Sciatic nerve (tissue), 2 donors: ENCODE results near the gene SAMD10. TPM values are rescaled to one million over a fixed set of nuclear protein-coding genes. Genes with fewer than 3 reads are reported as not detected.
A peak's percentile ranks its signal among the peaks of the same experiment; 100 is the strongest.

ENCODE experiments used
- ATAC-seq: fragments of 200-7000 bp; cut with Tn5 transposase; one replicate; pipeline ENCODE4 v1.9.1; 2020; ENCODE audit warnings: mild to moderate bottlenecking, moderate library complexity
- DNase-seq: peaks from one replicate; pipeline ENCODE4 v3.0.0-alpha.2; 2020; ENCODE audit warnings: low spot score
- intact Hi-C: fragments of 100-400 bp; cut with DNase I; formaldehyde crosslinking; loops from one replicate; pipeline ENCODE4 v1.14.2; 2022
- total RNA-seq: library from RNA; stranded (reverse); fragmentation: NEBNext Ultra II Directional; extraction: Animal tissue kit (Norgen Biotek cat#: 25700); gene quantifications from one replicate; pipeline ENCODE4 v1.2.1, GENCODE V29; 2021
- donor health status: DM: no; HTN: no; CAD: no.
- donor health status: DM: no; HTN: no; CAD: no.

SAMD10 gene
- total RNA-seq, 1 donor from 2014 or later = 2.9 TPM

DNA sequence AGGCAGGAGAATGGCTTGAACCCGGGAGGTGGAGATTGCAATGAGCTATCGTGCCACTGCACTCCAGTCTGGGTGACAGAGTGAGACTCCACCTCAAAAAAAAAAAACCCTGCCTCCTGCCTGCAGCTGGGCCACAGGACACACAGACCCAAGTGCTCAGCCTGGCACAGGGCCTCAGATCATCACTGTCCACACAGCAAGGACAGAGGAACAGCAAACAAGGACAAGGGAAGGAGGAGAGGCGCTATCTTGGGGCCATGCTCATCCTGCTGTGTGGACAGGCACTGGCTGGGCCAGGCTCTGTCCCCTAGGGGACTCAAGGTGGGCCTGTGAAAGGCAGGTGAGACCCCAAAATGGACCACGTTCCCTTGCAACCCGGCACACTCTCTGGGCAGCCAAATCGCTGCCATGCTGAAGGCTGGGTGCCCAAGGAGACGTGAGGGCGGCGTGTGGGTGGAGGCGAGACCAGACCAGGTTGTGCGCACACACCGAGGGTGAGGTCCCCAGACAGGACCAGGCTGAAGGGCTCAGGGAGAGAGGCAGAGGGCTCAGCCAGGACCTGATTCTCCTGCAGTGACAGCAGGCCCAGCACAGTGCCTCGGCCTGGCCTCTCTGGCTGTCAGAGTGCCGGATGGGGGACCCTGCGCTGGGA lies 32.3 kb downstream of the SAMD10 start:
- intact Hi-C loops = no loop called here
- DNase-seq (no peak), ATAC-seq (no peak)

- ATAC-seq (no peak), DNase-seq (no peak)
- intact Hi-C loops = no loop called here
Measured at GRCh38 chr20:63945921-63946920, 33.2 kb downstream of the SAMD10 start.

DNA sequence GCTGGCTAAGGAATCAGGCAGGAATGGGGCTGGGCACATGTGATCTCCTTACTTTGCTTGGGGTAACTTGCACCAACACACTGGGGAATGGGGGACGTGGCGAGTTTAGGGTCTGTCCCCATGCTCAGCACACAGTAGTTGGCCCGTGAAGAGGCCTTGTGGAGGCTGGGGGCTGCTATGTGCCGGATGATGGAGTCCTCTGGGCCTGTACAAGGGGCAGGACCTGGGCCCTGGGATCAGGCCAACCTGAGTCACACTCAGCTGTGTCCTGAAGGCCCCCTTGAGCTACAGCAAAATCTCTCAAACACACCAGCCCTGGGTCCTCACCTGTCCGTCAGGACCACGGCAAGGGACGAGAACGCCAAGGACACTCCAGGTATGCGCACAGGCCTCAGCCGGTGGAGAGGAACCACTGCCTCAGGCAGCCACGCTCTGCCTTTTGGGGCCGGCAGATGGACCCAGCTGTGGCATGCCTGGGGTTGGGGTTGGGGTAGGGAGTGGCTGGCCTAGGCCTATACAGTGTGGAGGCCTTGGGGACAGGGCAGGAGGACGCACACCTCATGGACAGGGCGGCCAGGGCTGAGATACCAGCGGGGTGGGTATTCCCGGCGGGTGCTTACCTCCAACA lies 34.3 kb downstream of the SAMD10 start:
- ATAC-seq = no peak
- no peak for DNase-seq
- intact Hi-C loops = no loop called here

DNA sequence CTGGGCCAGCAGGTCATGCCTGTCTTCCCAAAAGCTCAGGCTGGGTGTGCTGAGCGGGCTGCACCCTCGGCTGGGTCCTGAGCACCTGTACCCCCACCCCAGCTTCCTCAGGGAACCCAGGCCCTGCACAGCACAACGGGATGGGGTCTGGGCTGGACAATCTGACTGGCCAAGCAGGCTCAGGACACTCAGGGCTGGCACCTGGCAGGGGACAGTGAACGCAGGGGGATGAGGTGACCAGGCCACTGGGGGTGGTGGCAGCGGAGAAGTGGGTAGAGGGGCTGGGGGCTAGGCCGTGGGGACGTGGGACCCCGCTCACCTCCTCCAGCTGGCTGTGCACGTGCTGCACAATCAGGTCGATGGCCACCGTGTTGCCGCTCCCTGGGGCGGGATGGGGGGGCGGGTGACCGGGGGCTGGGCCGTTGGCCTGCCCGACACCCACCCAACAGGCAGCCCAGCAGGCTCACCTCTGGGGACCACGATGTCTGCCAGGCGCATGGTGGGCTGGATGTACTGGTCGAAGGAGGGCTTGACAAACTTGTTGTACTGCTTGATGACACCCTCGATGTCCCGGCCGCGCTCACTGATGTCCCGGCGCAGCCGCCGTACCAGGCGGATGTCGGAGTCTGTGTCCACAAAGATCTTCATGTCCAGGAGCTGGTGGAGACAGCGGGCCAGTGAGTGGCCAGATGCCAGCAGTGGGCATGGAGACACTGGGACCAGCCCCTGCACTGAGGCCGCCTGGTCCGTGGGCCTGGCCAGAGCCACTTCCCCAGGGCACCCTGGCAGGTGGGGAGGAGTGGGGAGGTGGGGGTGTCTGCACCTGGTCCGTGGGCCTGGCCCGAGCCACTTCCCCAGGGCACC lies 35.1 kb downstream of the SAMD10 start:
- peak; percentile 61 for DNase-seq
- ATAC-seq = no peak
- intact Hi-C loops = no loop called here

- ATAC-seq = no peak
- DNase-seq = no peak
- intact Hi-C loops = no loop called here
Measured at GRCh38 chr20:63943808-63944077, 35.7 kb downstream of the SAMD10 start.

- ATAC-seq = no peak
- no peak for DNase-seq
- intact Hi-C loops = no loop called here
Measured at GRCh38 chr20:63942969-63943807, 36.3 kb downstream of the SAMD10 start.

DNA sequence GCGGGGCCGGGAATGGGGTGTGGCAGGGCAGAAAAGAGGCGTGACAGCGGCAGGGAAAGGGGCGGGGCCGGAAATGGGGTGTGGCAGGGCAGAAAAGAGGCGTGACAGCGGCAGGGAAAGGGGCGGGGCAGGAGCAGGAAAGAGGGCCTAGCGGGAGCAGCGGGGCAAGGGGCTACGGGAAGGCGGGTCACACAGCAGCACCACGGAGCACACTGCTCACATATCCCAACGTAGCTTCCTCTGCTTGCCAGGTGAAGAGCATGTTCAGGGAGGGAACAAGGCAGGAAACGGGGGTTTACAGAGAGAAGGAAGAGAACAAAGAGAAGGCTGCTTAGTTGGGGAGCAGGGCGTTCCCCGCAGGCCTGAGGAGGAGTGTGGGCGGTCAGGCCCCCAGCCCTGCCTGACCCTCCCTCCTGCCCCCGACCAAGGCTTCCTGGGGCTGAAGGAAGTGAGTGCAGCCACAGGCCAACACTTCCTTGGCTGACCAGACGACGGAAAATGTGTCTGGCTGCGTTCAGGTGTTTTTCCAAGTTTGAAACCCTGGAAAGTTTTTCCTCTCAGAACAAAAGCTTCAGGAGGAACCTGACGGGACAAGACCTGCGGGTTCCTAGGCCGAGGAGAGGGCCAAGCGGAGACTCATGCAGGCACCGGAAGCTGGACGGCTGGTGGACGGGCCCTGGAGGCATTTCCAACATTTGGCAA lies 37.0 kb downstream of the SAMD10 start:
- intact Hi-C loops = no loop called here
- no peak for ATAC-seq
- DNase-seq = no peak

DNA sequence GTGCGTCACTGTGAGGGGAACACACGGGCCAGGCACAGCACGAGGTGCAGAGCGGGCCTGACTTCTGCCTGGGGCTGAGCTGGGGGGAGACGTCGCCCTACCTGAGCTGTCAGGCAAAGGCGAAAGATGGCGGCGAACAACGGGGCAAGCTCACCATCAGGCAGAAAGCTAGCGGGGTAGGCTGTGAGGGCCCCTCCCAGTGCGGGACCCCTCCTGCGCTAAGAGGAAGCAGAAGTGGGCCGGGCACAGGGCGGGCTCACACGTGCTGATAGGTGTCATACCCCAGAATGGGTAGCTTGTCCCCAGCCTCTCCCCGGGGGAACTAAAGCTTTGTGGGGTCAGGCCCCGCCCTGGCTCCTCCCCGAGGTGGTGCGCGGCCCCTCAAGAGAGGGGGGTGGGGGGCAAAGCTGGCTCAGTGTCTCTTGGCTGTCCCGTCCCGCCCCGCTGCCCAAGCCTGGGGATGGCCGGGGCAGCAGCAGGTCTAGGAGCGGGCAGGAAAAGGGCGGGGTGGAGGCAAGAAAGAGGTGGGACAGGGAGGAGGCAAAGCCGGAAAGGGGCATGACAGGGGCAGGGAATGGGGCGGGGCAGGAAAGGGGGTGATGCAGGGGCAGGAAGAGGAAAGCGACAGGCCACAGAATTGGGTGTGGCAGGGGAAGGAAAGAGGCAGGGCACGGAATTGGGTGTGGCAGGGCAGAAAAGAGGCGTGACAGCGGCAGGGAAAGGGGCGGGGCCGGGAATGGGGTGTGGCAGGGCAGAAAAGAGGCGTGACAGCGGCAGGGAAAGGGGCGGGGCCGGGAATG lies 38.0 kb downstream of the SAMD10 start:
- intact Hi-C loops = no loop called here
- DNase-seq (peak; percentile 74), ATAC-seq (no peak)

DNA sequence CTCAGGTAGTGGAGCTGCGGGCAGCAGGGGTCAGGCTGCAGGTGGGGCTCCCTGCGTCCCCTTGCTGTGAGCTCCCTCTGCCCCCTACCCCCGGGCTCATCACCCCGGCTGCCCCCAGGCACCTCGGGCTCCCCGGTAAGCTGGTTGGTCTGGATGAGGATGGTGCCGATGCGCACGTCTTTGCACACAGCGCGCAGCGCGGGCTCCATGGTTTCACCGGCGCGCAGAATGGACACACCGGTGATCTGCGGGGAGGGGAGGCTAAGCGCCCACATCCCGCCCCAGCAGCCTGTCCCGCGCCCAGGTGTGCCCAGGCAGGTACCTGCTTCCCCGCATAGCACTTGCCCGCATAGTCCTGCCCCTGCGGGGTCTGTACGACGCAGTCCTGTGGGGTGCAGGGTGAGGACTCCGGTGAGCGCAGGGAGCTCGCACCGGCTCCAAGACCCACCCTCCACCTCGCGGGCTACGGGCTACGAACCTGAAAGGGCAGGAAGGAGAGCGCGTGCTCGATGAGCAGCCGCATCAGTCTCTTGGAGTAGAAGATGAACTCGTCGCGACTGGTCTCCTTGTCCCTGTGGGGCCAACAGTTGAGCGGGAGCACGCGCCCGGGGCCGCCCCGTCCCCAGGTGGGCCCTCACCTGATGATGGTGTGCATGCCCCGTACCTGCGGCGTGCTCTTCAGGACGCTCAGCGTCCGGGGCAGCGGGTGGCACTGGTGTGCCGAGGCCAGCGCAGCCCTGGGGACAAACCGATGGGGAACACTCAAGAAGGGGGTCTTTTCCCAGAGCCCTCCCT lies 38.8 kb downstream of the SAMD10 start:
- intact Hi-C loops = no loop called here
- no peak for ATAC-seq
- DNase-seq = no peak

GRCh38 chr20:63940071-63940471 lies 39.4 kb downstream of the SAMD10 start:
- DNase-seq = no peak
- no peak for ATAC-seq
- intact Hi-C loops = no loop called here

DNA sequence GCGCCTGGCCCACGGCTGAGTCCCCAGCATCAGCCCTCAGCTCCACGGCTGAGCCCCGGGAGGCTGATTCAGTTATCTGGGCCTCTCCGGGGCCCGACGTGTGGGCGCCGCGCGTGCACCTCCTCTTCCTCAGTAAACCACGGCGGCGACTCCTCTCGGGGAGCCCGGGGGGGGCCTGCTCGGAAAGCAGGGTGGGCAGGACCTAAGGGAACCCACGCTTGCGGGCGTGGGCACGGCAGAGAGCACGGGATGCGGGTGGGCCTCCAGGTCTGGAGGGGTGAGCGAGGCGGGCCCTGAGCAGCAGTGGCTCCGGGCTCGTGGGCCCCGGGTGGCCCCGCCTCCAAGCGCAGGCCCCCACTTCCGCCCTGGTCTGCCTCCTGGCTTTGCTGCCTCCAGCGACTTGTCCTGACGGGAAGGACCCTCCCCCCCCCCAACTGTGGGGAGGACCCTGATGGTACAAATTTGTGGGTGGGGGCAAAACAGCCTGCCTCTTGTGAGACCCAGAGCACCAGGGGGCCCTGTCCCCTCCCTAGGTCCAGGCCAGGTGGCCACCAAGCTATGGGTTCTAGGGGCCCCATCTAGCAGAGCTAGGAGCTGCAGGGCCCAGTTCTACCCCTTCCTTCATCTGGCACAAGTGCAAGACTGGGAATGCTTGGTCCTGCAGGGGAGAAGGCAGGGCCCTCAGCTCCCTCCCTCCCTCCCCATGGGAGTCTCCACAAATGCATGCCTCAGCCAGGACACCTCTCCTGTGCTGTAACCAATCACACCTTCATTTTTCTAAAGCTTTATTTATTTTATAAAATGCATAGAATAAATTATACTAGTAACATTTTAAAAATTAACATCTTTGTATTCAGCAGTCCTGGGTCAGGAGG lies 40.1 kb downstream of the SAMD10 start:
- intact Hi-C loops = no loop called here
- ATAC-seq (no peak), DNase-seq (no peak)

GRCh38 chr20:63937596-63937995 lies 41.8 kb downstream of the SAMD10 start:
- DNase-seq = no peak
- intact Hi-C loops = no loop called here
- no peak for ATAC-seq

DNA sequence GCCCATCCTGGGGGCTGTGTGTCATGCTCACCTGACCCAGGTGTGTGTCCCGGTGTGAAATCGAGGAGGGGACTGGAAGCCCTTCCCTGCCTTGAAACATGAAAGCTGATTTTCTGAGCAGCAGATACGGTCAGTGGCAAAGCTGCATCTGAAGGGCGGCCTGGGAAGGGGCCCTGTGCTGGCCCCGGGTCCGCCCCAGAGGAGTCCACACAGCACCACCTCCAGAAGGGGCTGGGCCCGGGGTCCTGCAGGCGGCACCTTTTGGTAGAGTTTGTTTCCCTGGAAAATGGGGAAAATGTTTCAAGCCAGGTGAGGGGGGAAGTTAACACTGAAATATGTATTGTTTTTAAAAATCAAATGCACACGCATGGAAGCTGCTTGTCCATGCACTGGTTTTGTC lies 44.0 kb downstream of the SAMD10 start:
- DNase-seq (no peak), ATAC-seq (no peak)
- intact Hi-C loops = no loop called here

- ATAC-seq = peak; percentile 17
Measured at GRCh38 chr20:63934271-63935068, 45.0 kb downstream of the SAMD10 start.

DNA sequence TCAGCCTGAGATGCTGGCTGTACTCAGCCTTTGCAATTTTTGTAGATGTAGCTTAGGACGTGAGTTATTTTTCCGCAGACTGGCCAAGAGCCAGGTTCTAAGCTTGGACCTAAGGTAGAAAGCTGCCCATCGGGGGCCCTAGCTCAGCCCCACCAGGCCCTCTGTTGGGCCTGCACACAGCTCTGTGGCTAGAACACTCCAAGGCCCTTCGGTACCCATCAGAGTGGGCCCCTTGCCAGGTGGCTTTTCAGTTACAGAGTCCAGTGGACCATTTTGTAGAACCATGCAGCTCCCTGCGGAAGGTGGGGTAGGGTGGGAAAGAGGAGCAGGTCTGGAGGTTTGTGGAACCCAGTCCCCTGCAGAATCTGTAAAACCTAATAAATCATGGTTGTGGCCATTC lies 45.8 kb downstream of the SAMD10 start:
- intact Hi-C loops = no loop called here
- ATAC-seq = no peak
- DNase-seq = no peak

More at GRCh38 chr20:63934271-63935068, 45.0 kb downstream of the SAMD10 start:
- no peak for DNase-seq
- intact Hi-C loops = no loop called here
